Neural cell (in vitro differentiated cells): ENCODE data around the gene LRP2.

Source experiments
- EZH2 ChIP-seq: fragments of 200-600, 300-800 bp; shearing (Covaris generic), sonication (generic); IDR thresholded peaks from 2 replicates; pipeline ENCODE4 v1.6.1; 2014; ENCODE audit warnings: antibody characterized with exemption, low read length, borderline replicate concordance, mild to moderate bottlenecking; ENCODE audit not compliant: insufficient read depth, poor library complexity, severe bottlenecking
- TF ChIP-seq, protein P1 (sequence below): fragments of 450-650 bp; IDR thresholded peaks from 2 replicates; pipeline ENCODE4 v1.5.1; 2014; ENCODE audit warnings: antibody characterized with exemption, mild to moderate bottlenecking, moderate library complexity; ENCODE audit not compliant: poor library complexity, severe bottlenecking

- TF ChIP-seq, protein P1, sequence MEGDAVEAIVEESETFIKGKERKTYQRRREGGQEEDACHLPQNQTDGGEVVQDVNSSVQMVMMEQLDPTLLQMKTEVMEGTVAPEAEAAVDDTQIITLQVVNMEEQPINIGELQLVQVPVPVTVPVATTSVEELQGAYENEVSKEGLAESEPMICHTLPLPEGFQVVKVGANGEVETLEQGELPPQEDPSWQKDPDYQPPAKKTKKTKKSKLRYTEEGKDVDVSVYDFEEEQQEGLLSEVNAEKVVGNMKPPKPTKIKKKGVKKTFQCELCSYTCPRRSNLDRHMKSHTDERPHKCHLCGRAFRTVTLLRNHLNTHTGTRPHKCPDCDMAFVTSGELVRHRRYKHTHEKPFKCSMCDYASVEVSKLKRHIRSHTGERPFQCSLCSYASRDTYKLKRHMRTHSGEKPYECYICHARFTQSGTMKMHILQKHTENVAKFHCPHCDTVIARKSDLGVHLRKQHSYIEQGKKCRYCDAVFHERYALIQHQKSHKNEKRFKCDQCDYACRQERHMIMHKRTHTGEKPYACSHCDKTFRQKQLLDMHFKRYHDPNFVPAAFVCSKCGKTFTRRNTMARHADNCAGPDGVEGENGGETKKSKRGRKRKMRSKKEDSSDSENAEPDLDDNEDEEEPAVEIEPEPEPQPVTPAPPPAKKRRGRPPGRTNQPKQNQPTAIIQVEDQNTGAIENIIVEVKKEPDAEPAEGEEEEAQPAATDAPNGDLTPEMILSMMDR = no peak
- TF ChIP-seq EZH2 = no peak
These were observed 132.1 kb downstream of the LRP2 start for GRCh38 chr2:169230204-169230603.
